ENCODE measurements around the gene DMGDH.

The DMGDH gene

GRCh38 chr5:79069488-79070349, at the start of gene DMGDH, which contains the start of gene BHMT2:
DMGDH (minus strand) TSS chr5:79069674; CDS start chr5:79069620, 54 bp downstream.
BHMT2 (plus strand) TSS chr5:79069767; CDS start chr5:79069783, 16 bp downstream.
- in situ Hi-C loops (cut with HindIII; ENCODE audit: low sequenced_read_pairs), result no loop called here

- in situ Hi-C loops (cut with HindIII; ENCODE audit: low sequenced_read_pairs), result no loop called here
Observed at GRCh38 chr5:79112703-79113058, 43.2 kb upstream of the DMGDH start.

- in situ Hi-C loops (cut with HindIII; ENCODE audit: low sequenced_read_pairs), result no loop called here
Observed at GRCh38 chr5:79111960-79112702, 42.7 kb upstream of the DMGDH start.

GRCh38 chr5:79111387-79111959, 42.0 kb upstream of the DMGDH start, which contains the start of gene BHMT:
BHMT (plus strand) TSS chr5:79111809; CDS start chr5:79111886, 77 bp downstream.
- in situ Hi-C loops (cut with HindIII; ENCODE audit: low sequenced_read_pairs), result no loop called here

GRCh38 chr5:79109527-79110492, 40.3 kb upstream of the DMGDH start:
- in situ Hi-C loops (cut with HindIII; ENCODE audit: low sequenced_read_pairs), result no loop called here

GRCh38 chr5:79108792-79109191, 39.3 kb upstream of the DMGDH start:
- in situ Hi-C loops (cut with HindIII; ENCODE audit: low sequenced_read_pairs), result no loop called here

- in situ Hi-C loops (cut with HindIII; ENCODE audit: low sequenced_read_pairs), result no loop called here
Observed at GRCh38 chr5:79108086-79108485, 38.6 kb upstream of the DMGDH start.

- in situ Hi-C loops (cut with HindIII; ENCODE audit: low sequenced_read_pairs), result no loop called here
Observed at GRCh38 chr5:79107020-79107796, 37.7 kb upstream of the DMGDH start.

GRCh38 chr5:79105868-79106267, 36.4 kb upstream of the DMGDH start:
- in situ Hi-C loops (cut with HindIII; ENCODE audit: low sequenced_read_pairs), result no loop called here

- in situ Hi-C loops (cut with HindIII; ENCODE audit: low sequenced_read_pairs), result no loop called here
Observed at GRCh38 chr5:79093762-79094161, 24.3 kb upstream of the DMGDH start.

GRCh38 chr5:79091064-79091463, 21.6 kb upstream of the DMGDH start:
- in situ Hi-C loops (cut with HindIII; ENCODE audit: low sequenced_read_pairs), result no loop called here

GRCh38 chr5:79088507-79088906, 19.0 kb upstream of the DMGDH start:
- in situ Hi-C loops (cut with HindIII; ENCODE audit: low sequenced_read_pairs), result loop anchor here (5.0 kb wide), 1 partner anchor 44 kb away; no protein-coding TSS in a partner anchor

- in situ Hi-C loops (cut with HindIII; ENCODE audit: low sequenced_read_pairs), result loop anchor here (5.0 kb wide), 1 partner anchor 46 kb away; no protein-coding TSS in a partner anchor
Observed at GRCh38 chr5:79086116-79086515, 16.6 kb upstream of the DMGDH start.

- in situ Hi-C loops (cut with HindIII; ENCODE audit: low sequenced_read_pairs), result no loop called here
Observed at GRCh38 chr5:79081779-79082178, 12.3 kb upstream of the DMGDH start.

GRCh38 chr5:79080804-79081203, 11.3 kb upstream of the DMGDH start:
- in situ Hi-C loops (cut with HindIII; ENCODE audit: low sequenced_read_pairs), result no loop called here

- in situ Hi-C loops (cut with HindIII; ENCODE audit: low sequenced_read_pairs), result no loop called here
Observed at GRCh38 chr5:79077680-79078365, 8.3 kb upstream of the DMGDH start.

- in situ Hi-C loops (cut with HindIII; ENCODE audit: low sequenced_read_pairs), result no loop called here
Observed at GRCh38 chr5:79076819-79077218, 7.3 kb upstream of the DMGDH start.

GRCh38 chr5:79075646-79076426, 6.4 kb upstream of the DMGDH start:
- in situ Hi-C loops (cut with HindIII; ENCODE audit: low sequenced_read_pairs), result no loop called here

All from endothelial cell of hepatic sinusoid (primary cell).